NCI-H774 (cell line): ENCODE measurements around the gene ADAMTSL1.

Experiments used
- DNase-seq: peaks from one replicate; lab custom pipeline; 2025; lab: John Stamatoyannopoulos, UW

Gene ADAMTSL1

GRCh38 chr9:18564018-18564880 lies 90.3 kb downstream of the ADAMTSL1 start:
- DNase-seq: no peak

GRCh38 chr9:18566121-18566520 lies 92.2 kb downstream of the ADAMTSL1 start:
- DNase-seq: no peak

GRCh38 chr9:18568973-18569372 lies 95.0 kb downstream of the ADAMTSL1 start:
- no peak for DNase-seq

- no peak for DNase-seq
Observed at GRCh38 chr9:18569941-18570630, 96.1 kb downstream of the ADAMTSL1 start.

- DNase-seq: no peak
Observed at GRCh38 chr9:18573021-18573556, 99.1 kb downstream of the ADAMTSL1 start.

GRCh38 chr9:18575686-18576085 lies 101.7 kb downstream of the ADAMTSL1 start:
- no peak for DNase-seq

GRCh38 chr9:18579536-18579935 lies 105.6 kb downstream of the ADAMTSL1 start:
- no peak for DNase-seq

GRCh38 chr9:18580151-18580550 lies 106.2 kb downstream of the ADAMTSL1 start:
- no peak for DNase-seq

- no peak for DNase-seq
Observed at GRCh38 chr9:18585996-18586395, 112.0 kb downstream of the ADAMTSL1 start.

- no peak for DNase-seq
Observed at GRCh38 chr9:18588002-18588401, 114.0 kb downstream of the ADAMTSL1 start.

- DNase-seq: no peak
Observed at GRCh38 chr9:18591261-18591660, 117.3 kb downstream of the ADAMTSL1 start.

- no peak for DNase-seq
Observed at GRCh38 chr9:18594837-18595236, 120.9 kb downstream of the ADAMTSL1 start.

GRCh38 chr9:18595597-18595996 lies 121.6 kb downstream of the ADAMTSL1 start:
- no peak for DNase-seq

- no peak for DNase-seq
Observed at GRCh38 chr9:18596920-18597319, 123.0 kb downstream of the ADAMTSL1 start.

- DNase-seq: no peak
Observed at GRCh38 chr9:18598969-18599368, 125.0 kb downstream of the ADAMTSL1 start.

- DNase-seq: no peak
Observed at GRCh38 chr9:18601026-18601425, 127.1 kb downstream of the ADAMTSL1 start.

- no peak for DNase-seq
Observed at GRCh38 chr9:18601956-18602355, 128.0 kb downstream of the ADAMTSL1 start.

GRCh38 chr9:18604767-18605730 lies 131.1 kb downstream of the ADAMTSL1 start:
- no peak for DNase-seq

- DNase-seq: no peak
Observed at GRCh38 chr9:18605766-18606180, 131.8 kb downstream of the ADAMTSL1 start.

GRCh38 chr9:18606281-18606680 lies 132.3 kb downstream of the ADAMTSL1 start:
- no peak for DNase-seq

- DNase-seq: peak; percentile 42
Observed at GRCh38 chr9:18606846-18607245, 132.9 kb downstream of the ADAMTSL1 start.

GRCh38 chr9:18608371-18608770 lies 134.4 kb downstream of the ADAMTSL1 start:
- DNase-seq: no peak
